Stomach (tissue), 4 donors: ENCODE results near the gene WDR62.

Experiments used
- EP300 ChIP-seq: sonication (generic); formaldehyde crosslinking; IDR thresholded peaks from one replicate; pipeline ENCODE4 v1.6.1; 2017; ENCODE audit warnings: antibody characterized with exemption
- TF ChIP-seq, protein P1 (sequence below), 7 experiments: fragments of 450-650 bp in 4 of 7; fragments of 200-600 bp in 3 of 7; sonication (generic) in 3 of 7; IDR thresholded peaks; one replicate each; pipeline ENCODE4 v1.5.1; 2016 to 2019; ENCODE audit warnings: antibody characterized with exemption in 7 of 7, control low read depth in 2 of 7, mild to moderate bottlenecking in 1 of 7

DNA sequence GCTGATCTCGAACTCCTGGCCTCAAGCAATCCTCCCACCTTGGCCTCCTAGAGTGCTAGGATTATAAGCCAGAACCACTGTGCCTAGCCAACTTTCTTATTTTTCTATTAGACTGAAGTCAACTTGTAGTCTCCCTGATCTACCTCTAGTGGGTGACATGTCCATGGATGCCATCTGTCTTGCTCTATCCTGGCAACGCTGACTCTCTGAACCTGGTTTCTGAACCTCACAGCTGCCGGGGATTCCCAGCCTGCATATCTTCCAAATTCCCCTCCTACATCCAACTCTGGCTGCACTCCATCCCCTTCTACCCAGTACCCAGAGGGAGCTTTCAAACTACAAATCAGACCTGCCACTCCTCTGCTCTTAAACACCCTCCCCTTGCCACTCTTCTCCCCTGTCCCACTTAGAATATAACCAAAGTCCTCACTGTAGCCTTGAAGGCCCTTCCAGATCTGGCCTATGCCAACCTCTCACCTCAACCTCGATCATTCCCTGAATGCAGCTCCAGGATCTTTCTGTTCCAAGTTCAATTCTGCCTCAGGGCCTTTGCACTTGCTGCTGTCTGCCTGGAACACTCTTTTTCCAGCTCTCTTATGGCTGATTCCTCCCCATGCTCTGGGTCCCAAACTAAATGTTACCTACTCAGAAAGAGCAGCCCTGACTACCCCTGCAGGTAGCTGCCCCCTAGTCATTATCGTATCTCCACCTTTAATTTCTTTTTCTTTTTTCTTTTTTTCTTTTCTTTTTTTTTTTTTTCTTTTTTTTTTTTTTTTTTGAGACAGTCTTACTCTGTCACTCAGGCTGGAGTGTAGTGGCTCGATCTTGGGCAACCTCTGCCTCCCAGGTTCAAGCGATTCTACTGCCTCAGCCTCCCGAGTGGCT lies 24.2 kb upstream of the WDR62 start:
- TF ChIP-seq, protein P1, sequence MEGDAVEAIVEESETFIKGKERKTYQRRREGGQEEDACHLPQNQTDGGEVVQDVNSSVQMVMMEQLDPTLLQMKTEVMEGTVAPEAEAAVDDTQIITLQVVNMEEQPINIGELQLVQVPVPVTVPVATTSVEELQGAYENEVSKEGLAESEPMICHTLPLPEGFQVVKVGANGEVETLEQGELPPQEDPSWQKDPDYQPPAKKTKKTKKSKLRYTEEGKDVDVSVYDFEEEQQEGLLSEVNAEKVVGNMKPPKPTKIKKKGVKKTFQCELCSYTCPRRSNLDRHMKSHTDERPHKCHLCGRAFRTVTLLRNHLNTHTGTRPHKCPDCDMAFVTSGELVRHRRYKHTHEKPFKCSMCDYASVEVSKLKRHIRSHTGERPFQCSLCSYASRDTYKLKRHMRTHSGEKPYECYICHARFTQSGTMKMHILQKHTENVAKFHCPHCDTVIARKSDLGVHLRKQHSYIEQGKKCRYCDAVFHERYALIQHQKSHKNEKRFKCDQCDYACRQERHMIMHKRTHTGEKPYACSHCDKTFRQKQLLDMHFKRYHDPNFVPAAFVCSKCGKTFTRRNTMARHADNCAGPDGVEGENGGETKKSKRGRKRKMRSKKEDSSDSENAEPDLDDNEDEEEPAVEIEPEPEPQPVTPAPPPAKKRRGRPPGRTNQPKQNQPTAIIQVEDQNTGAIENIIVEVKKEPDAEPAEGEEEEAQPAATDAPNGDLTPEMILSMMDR (IDR thresholded peaks at IDR 0.05) = no peak
- no peak for TF ChIP-seq EP300
